H1 (cell line): ENCODE data around the gene EGFR. TPM values are rescaled to one million over a fixed set of nuclear protein-coding genes. Genes with fewer than 3 reads are reported as not detected.

Experiments
- CTCF ChIA-PET: fragments of 300-600 bp; sonication (Branson Sonifier 250); formaldehyde crosslinking; loops from one replicate; lab custom pipeline; 2021; ENCODE audit not compliant: partially characterized antibody; lab: Charles Lee
- POLR2A ChIA-PET: fragments of 300-600 bp; sonication (Branson Sonifier 250); formaldehyde crosslinking; loops from one replicate; lab custom pipeline; 2021; ENCODE audit warnings: inconsistent platforms; ENCODE audit not compliant: partially characterized antibody; lab: Charles Lee
- DNase-seq, 2 experiments: peaks; one replicate each; pipeline versions ENCODE4 v3.0.0 to v3.0.0-alpha.2; 2010 to 2022; ENCODE audit warnings: low spot score in 2 of 2, low read depth in 1 of 2, mixed read lengths in 1 of 2
- FAIRE-seq: peaks from 2 replicates; lab custom pipeline; 2011; peaks lifted over from hg19 to GRCh38; lab: Jason Lieb, UNC
- H2AFZ ChIP-seq: 2 replicates; pipeline ENCODE4 v1.8.1; 2012; ENCODE audit warnings: low read length, inconsistent platforms
- H2AK5ac ChIP-seq: 2 replicates; pipeline ENCODE4 v1.6.1; 2013; ENCODE audit warnings: low read depth, low read length
- H2BK120ac ChIP-seq: replicated peaks from 2 replicates; pipeline ENCODE3; 2013; ENCODE audit warnings: low read depth, low read length, inconsistent platforms
- H2BK12ac ChIP-seq: 2 replicates; pipeline ENCODE4 v1.6.1; 2013; ENCODE audit warnings: low read depth, low read length
- H2BK15ac ChIP-seq: 2 replicates; pipeline ENCODE4 v1.6.1; 2013; ENCODE audit warnings: low read length
- H2BK20ac ChIP-seq: 2 replicates; pipeline ENCODE4 v1.6.1; 2013; ENCODE audit warnings: low read length
- H2BK5ac ChIP-seq: 2 replicates; pipeline ENCODE4 v1.6.1; 2013; ENCODE audit warnings: low read depth, low read length
- H3K14ac ChIP-seq: 2 replicates; pipeline ENCODE4 v1.6.1; 2013; ENCODE audit warnings: inconsistent platforms; ENCODE audit not compliant: insufficient read length
- H3K18ac ChIP-seq: 2 replicates; pipeline ENCODE4 v1.6.1; 2013; ENCODE audit warnings: low read length; ENCODE audit errors: extremely low read depth
- H3K23ac ChIP-seq: 2 replicates; pipeline ENCODE4 v1.6.1; 2013; ENCODE audit warnings: inconsistent platforms; ENCODE audit not compliant: insufficient read length
- H3K23me2 ChIP-seq: 2 replicates; pipeline ENCODE4 v1.6.1; 2013; ENCODE audit warnings: low read depth, low read length
- H3K27ac ChIP-seq: 2 replicates; pipeline ENCODE4 v1.6.1; 2011; ENCODE audit warnings: low read depth, low read length, inconsistent platforms
- H3K27me3 ChIP-seq, 4 experiments: replicated peaks in 1 of 4; 1 replicate in 1 of 4; 2 replicates in 3 of 4; pipeline versions ENCODE4 v1.6.1 to v1.8.1; 2011 to 2013; ENCODE audit warnings: low read length in 3 of 4, mild to moderate bottlenecking in 3 of 4, inconsistent platforms in 2 of 4, mixed read lengths in 2 of 4, moderate library complexity in 1 of 4; ENCODE audit not compliant: control insufficient read depth in 3 of 4, insufficient read depth in 3 of 4; ENCODE audit errors: extremely low read depth in 1 of 4
- H3K36me3 ChIP-seq, 4 experiments: 2 replicates each; pipeline versions ENCODE4 v1.6.1 to v1.8.1; 2011 to 2013; ENCODE audit warnings: mild to moderate bottlenecking in 4 of 4, low read length in 3 of 4, moderate library complexity in 2 of 4, control low read depth in 1 of 4, inconsistent platforms in 1 of 4; ENCODE audit not compliant: insufficient read depth in 4 of 4, control insufficient read depth in 2 of 4
- H3K4ac ChIP-seq: replicated peaks from 2 replicates; pipeline ENCODE3; 2013; ENCODE audit warnings: low read length, low read depth, mixed read lengths, inconsistent platforms; ENCODE audit not compliant: insufficient read length
- H3K4me1 ChIP-seq, 4 experiments: replicated peaks in 1 of 4; 1 replicate in 1 of 4; 2 replicates in 3 of 4; pipeline versions ENCODE4 v1.6.1 to v1.8.1; 2011 to 2013; ENCODE audit warnings: low read length in 3 of 4, inconsistent platforms in 2 of 4, mixed read lengths in 1 of 4; ENCODE audit not compliant: insufficient read depth in 4 of 4, control insufficient read depth in 3 of 4
- H3K4me2 ChIP-seq, 2 experiments: 2 replicates each; pipeline versions ENCODE4 v1.6.1 to v1.8.1; 2011 to 2013; ENCODE audit warnings: low read depth in 2 of 2, low read length in 2 of 2, control low read depth in 1 of 2, inconsistent platforms in 1 of 2, mild to moderate bottlenecking in 1 of 2; ENCODE audit not compliant: insufficient read depth in 1 of 2
- H3K4me3 ChIP-seq, 4 experiments: fragments of 200-600, 300-600 bp in 1 of 4; sonication (generic), shearing (Covaris generic), sonication (Bioruptor Twin) in 1 of 4; 2 replicates each; pipeline versions ENCODE4 v1.5.1 to v1.8.1; 2011 to 2016; ENCODE audit warnings: low read length in 4 of 4, low read depth in 3 of 4, control low read depth in 2 of 4, inconsistent platforms in 2 of 4, mild to moderate bottlenecking in 2 of 4, mixed read lengths in 1 of 4, moderate library complexity in 1 of 4; ENCODE audit not compliant: insufficient read depth in 2 of 4; ENCODE audit errors: extremely low read depth in 1 of 4
- H3K56ac ChIP-seq: replicated peaks from 2 replicates; pipeline ENCODE3; 2013; ENCODE audit warnings: low read depth, mild to moderate bottlenecking, mixed read lengths, low read length, inconsistent platforms; ENCODE audit not compliant: insufficient read length
- H3K79me1 ChIP-seq: 2 replicates; pipeline ENCODE4 v1.6.1; 2013; ENCODE audit warnings: low read depth, low read length, control low read depth
- H3K79me2 ChIP-seq, 2 experiments: 2 replicates each; pipeline versions ENCODE4 v1.6.1 to v1.8.1; 2012 to 2013; ENCODE audit warnings: low read length in 2 of 2, mild to moderate bottlenecking in 2 of 2, inconsistent platforms in 1 of 2; ENCODE audit not compliant: insufficient read depth in 2 of 2, control insufficient read depth in 1 of 2
- H3K9ac ChIP-seq, 4 experiments: replicated peaks in 1 of 4; 1 replicate in 1 of 4; 2 replicates in 3 of 4; pipeline versions ENCODE4 v1.6.1 to v1.8.1; 2011 to 2013; ENCODE audit warnings: low read depth in 3 of 4, low read length in 3 of 4, control low read depth in 2 of 4, mild to moderate bottlenecking in 2 of 4, moderate library complexity in 2 of 4, inconsistent platforms in 1 of 4; ENCODE audit errors: extremely low read depth in 1 of 4
- H3K9me3 ChIP-seq, 2 experiments: 2 replicates each; pipeline versions ENCODE4 v1.6.1 to v1.8.1; 2012 to 2013; ENCODE audit warnings: mild to moderate bottlenecking in 2 of 2, moderate library complexity in 2 of 2, control low read depth in 1 of 2, inconsistent platforms in 1 of 2, low read depth in 1 of 2, low read length in 1 of 2, mixed read lengths in 1 of 2; ENCODE audit not compliant: insufficient read depth in 2 of 2
- H4K20me1 ChIP-seq, 2 experiments: replicated peaks in 1 of 2; 2 replicates each; pipeline versions ENCODE3 to v1.8.1; 2011 to 2013; ENCODE audit warnings: inconsistent platforms in 2 of 2, low read length in 2 of 2, mild to moderate bottlenecking in 1 of 2; ENCODE audit not compliant: insufficient read depth in 2 of 2, control insufficient read depth in 1 of 2
- H4K5ac ChIP-seq: 2 replicates; pipeline ENCODE4 v1.6.1; 2013; ENCODE audit warnings: low read length, low read depth, mixed read lengths, inconsistent platforms; ENCODE audit not compliant: insufficient read length
- H4K8ac ChIP-seq: 2 replicates; pipeline ENCODE4 v1.8.0; 2013; ENCODE audit warnings: mild to moderate bottlenecking, moderate library complexity, low read length, inconsistent platforms; ENCODE audit not compliant: insufficient read depth; ENCODE audit errors: extremely low read depth
- H4K91ac ChIP-seq: replicated peaks from 2 replicates; pipeline ENCODE3; 2013; ENCODE audit warnings: low read length, mixed read lengths, inconsistent platforms; ENCODE audit not compliant: insufficient read length
- EZH2 ChIP-seq: fragments of 200-600 bp; sonication (generic); IDR thresholded peaks from 2 replicates; pipeline ENCODE4 v1.7.1; 2012; ENCODE audit warnings: low read depth, mild to moderate bottlenecking, moderate library complexity, low read length, inconsistent platforms; ENCODE audit not compliant: severe bottlenecking
- TBP ChIP-seq: IDR thresholded peaks from 2 replicates; pipeline ENCODE4 v1.6.1; 2011; ENCODE audit warnings: low read depth, low read length, improper control_type of control experiment
- whole genome bisulfite sequencing, 2 experiments: shearing (Covaris generic) in 1 of 2; methylation state at CpG; one replicate each; pipeline versions ENCODE4 v1.1.6 to v1.1.7; 2013 to 2015; ENCODE audit warnings: low lambda C conversion rate in 2 of 2, mixed read lengths in 2 of 2, inconsistent platforms in 1 of 2, low coverage in 1 of 2, missing lambda C conversion rate in 1 of 2; ENCODE audit not compliant: insufficient replicate concordance in 2 of 2, insufficient coverage in 1 of 2, insufficient read length in 1 of 2; ENCODE audit errors: extremely low coverage in 1 of 2, missing lambda C conversion rate in 1 of 2; 5-methylcytosine and 5-hydroxymethylcytosine counted together
- polyA plus RNA-seq, 7 experiments: library from polyadenylated mRNA; depleted of rRNA in 3 of 7; stranded (reverse) in 5 of 7; unstranded in 2 of 7; fragments of >200 nt in 5 of 7; fragments of 200-250 nt in 2 of 7; gene quantifications; 1 replicate in 5 of 7; 2 replicates in 1 of 7; 4 replicates in 1 of 7; pipeline versions ENCODE4 v1.2.1 to v1.2.3, GENCODE V29; 2011 to 2013; ENCODE audit warnings: missing spikeins in 2 of 7, mixed read lengths in 2 of 7
- total RNA-seq: library from RNA; stranded (reverse); fragmentation: NEBNext Ultra II Directional; extraction: Animal tissue kit (Norgen Biotek cat#: 25700); gene quantifications from 2 replicates; pipeline ENCODE4 v1.2.1, GENCODE V29; 2021

The EGFR gene
- total and polyA plus RNA-seq, 2 of the 8 experiments (the other 6 are each of a cell fraction or from before 2014, with no cell fraction given) = 1.9 to 5.8 TPM

GRCh38 chr7:55020466-55020871, 1.7 kb downstream of the EGFR start:
- H3K79me2 ChIP-seq = no peaks in the 10 kb centered on the region

More at GRCh38 chr7:55020466-55020871, 1.7 kb downstream of the EGFR start:
- TF ChIP-seq TBP (no peak), EZH2 (peak; percentile 11)
- Histone ChIP-seq H4K8ac (no peak overlapping the region), H4K5ac (no peak overlapping the region), H3K27me3 (peaks cover 15 to 56% (median 39%) of the 10 kb centered on the region in 4 experiments), H4K91ac (no peak overlapping the region), H3K9me3 (no peaks in the 10 kb centered on the region), H2BK15ac (no peak overlapping the region), H3K23ac (no peak overlapping the region), H3K36me3 (no peaks in the 10 kb centered on the region), H3K18ac (no peak overlapping the region), H3K4me1 (peaks cover 0 to 8% (median 3%) of the 10 kb centered on the region in 4 experiments; a peak in 4 of 7 replicates), H3K23me2 (peaks cover 9% of the 10 kb centered on the region; the same call in 1 of the 2 replicates), H2BK20ac (no peak overlapping the region), H3K14ac (no peak overlapping the region), H2BK5ac (no peak overlapping the region), H3K79me1 (no peaks in the 10 kb centered on the region), H3K56ac (no peak overlapping the region), H3K4me3 (peak overlapping the region; percentile 40 to 77 (median 53)), H2AK5ac (no peak overlapping the region), H3K9ac (no peak overlapping the region), H3K4ac (no peak overlapping the region), H4K20me1 (no peaks in the 10 kb centered on the region), H2BK12ac (no peak overlapping the region), H3K27ac (no peak overlapping the region), H2BK120ac (no peak overlapping the region), H3K4me2 (peak overlapping the region; percentile 74 to 90), H2AFZ (no peak overlapping the region)
- no peak for DNase-seq
- 76% methylated on average over 11 of the region's 11 CpGs; no CpG with 5 or more reads in 1 of the 2 experiments for WGBS, 2 experiments
- ChIA-PET CTCF (interaction anchor here (0.9 to 2.1 kb wide), 2 partner anchors 183 to 235 kb away, joined by 3 to 12 read pairs; no protein-coding TSS in a partner anchor), POLR2A (interaction anchor here (1.0 kb wide), 1 partner anchor 188 kb away, joined by 3 read pairs; no protein-coding TSS in a partner anchor)
- FAIRE-seq = no peak
